ENCODE measurements around the gene ANKRD53.

Gene ANKRD53

GRCh38 chr2:70988151-70988550 lies 9.7 kb downstream of the ANKRD53 start:
- Histone ChIP-seq H3K36me3 (peaks cover 72% of the 10 kb centered on the region), H3K27me3 (ENCODE audit: insufficient read depth, low read depth, severe bottlenecking) (no peaks in the 10 kb centered on the region), H3K4me3 (ENCODE audit: low read depth, low read length) (no peak overlapping the region), H3K27ac (no peak overlapping the region), H3K9me3 (ENCODE audit: severe bottlenecking) (no peaks in the 10 kb centered on the region)
- TF ChIP-seq, protein P1, sequence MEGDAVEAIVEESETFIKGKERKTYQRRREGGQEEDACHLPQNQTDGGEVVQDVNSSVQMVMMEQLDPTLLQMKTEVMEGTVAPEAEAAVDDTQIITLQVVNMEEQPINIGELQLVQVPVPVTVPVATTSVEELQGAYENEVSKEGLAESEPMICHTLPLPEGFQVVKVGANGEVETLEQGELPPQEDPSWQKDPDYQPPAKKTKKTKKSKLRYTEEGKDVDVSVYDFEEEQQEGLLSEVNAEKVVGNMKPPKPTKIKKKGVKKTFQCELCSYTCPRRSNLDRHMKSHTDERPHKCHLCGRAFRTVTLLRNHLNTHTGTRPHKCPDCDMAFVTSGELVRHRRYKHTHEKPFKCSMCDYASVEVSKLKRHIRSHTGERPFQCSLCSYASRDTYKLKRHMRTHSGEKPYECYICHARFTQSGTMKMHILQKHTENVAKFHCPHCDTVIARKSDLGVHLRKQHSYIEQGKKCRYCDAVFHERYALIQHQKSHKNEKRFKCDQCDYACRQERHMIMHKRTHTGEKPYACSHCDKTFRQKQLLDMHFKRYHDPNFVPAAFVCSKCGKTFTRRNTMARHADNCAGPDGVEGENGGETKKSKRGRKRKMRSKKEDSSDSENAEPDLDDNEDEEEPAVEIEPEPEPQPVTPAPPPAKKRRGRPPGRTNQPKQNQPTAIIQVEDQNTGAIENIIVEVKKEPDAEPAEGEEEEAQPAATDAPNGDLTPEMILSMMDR (IDR thresholded peaks at IDR 0.05; ENCODE audit: low read depth, low read length), result no peak
- DNase-seq, result no peak

GRCh38 chr2:70988726-70989648 lies 10.6 kb downstream of the ANKRD53 start:
- peaks cover 75% of the 10 kb centered on the region for H3K36me3 ChIP-seq

DNA sequence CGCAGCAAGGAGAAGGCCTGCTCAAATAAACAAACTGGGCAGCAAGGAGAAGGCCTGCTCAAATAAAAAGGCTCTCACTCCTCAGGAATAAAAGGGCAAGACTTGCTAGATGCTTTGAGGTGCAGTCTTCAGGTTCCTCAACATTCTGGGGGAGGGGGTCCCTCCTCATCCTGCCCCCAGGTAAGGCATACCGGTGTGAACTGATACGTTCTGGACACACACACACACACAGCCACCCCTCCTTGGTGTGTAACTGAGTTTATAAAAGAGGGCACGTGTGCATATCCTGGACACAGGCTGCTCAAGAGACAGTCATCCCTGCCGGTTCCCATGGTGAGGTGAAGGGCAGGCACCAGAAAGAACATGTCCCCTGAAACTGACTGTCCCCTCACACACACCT lies 11.8 kb downstream of the ANKRD53 start:
- H3K27me3 ChIP-seq (ENCODE audit: insufficient read depth, low read depth, severe bottlenecking), result no peaks in the 10 kb centered on the region
- H3K4me3 ChIP-seq (ENCODE audit: low read depth, low read length), result no peak overlapping the region
- H3K27ac ChIP-seq, result no peak overlapping the region
- peaks cover 80% of the 10 kb centered on the region for H3K36me3 ChIP-seq
- TF ChIP-seq, protein P1 (IDR thresholded peaks at IDR 0.05; ENCODE audit: low read depth, low read length), result no peak
- DNase-seq, result no peak
- no peaks in the 10 kb centered on the region for H3K9me3 ChIP-seq (ENCODE audit: severe bottlenecking)

More at GRCh38 chr2:70988726-70989648, 10.6 kb downstream of the ANKRD53 start:
- Histone ChIP-seq H3K9me3 (ENCODE audit: severe bottlenecking) (no peaks in the 10 kb centered on the region), H3K27ac (no peak overlapping the region), H3K27me3 (ENCODE audit: insufficient read depth, low read depth, severe bottlenecking) (no peaks in the 10 kb centered on the region), H3K4me3 (ENCODE audit: low read depth, low read length) (no peak overlapping the region)
- TF ChIP-seq, protein P1 (IDR thresholded peaks at IDR 0.05; ENCODE audit: low read depth, low read length), result no peak
- no peak for DNase-seq

DNA sequence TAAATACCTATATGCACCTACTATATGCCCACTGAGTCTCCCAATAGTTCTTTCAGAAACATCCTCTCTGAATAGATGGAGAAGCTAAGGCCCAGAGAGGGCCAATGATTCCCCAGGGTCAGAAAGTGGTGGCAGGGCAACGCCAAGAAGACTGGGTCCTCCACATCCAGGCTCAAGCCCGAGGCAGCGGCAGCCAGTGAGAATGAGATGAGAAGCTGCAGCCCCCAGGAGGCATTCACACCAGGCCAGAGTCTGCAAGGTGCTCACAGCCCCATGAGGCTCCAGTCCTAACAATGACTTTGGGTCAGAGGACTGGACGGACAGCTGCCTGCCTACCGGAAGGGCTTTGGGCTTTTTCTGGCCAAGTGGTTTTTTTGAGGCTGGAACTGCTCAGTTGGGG lies 12.7 kb downstream of the ANKRD53 start:
- no peak for DNase-seq
- no peaks in the 10 kb centered on the region for H3K27me3 ChIP-seq (ENCODE audit: insufficient read depth, low read depth, severe bottlenecking)
- TF ChIP-seq, protein P1 (IDR thresholded peaks at IDR 0.05; ENCODE audit: low read depth, low read length), result no peak
- H3K4me3 ChIP-seq (ENCODE audit: low read depth, low read length), result no peak overlapping the region
- peaks cover 72% of the 10 kb centered on the region for H3K36me3 ChIP-seq
- H3K9me3 ChIP-seq (ENCODE audit: severe bottlenecking), result no peaks in the 10 kb centered on the region
- no peak overlapping the region for H3K27ac ChIP-seq

DNA sequence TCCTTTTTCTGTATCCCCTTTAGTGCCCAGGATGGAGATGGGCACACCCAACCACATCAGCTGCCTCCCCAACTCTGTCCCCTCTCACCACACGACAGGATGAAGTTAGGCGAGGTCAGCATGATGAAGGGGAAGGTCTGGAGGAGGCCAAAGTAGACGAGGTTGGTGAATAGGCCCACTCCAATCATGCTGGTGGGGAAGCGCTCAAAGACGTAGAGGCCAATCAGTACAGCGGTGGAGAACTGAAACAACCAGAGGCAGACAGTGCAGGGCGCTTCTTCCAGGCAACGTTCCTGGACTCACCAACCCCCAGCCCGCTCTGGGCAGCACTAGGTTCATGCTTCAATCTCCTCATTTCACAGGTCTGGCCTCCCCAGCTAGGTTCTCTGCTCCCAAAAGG lies 13.3 kb downstream of the ANKRD53 start:
- H3K36me3 ChIP-seq, result peaks cover 66% of the 10 kb centered on the region
- no peak overlapping the region for H3K27ac ChIP-seq
- TF ChIP-seq, protein P1 (IDR thresholded peaks at IDR 0.05; ENCODE audit: low read depth, low read length), result no peak
- no peak overlapping the region for H3K4me3 ChIP-seq (ENCODE audit: low read depth, low read length)
- H3K27me3 ChIP-seq (ENCODE audit: insufficient read depth, low read depth, severe bottlenecking), result no peaks in the 10 kb centered on the region
- H3K9me3 ChIP-seq (ENCODE audit: severe bottlenecking), result no peaks in the 10 kb centered on the region
- no peak for DNase-seq
